Coronary artery (tissue), 2 donors: ENCODE results near the gene MNX1.
A peak's percentile ranks its signal among the peaks of the same experiment; 100 is the strongest.

Experiments used
- DNase-seq: peaks from one replicate; pipeline ENCODE4 v3.0.0-alpha.2; 2017; ENCODE audit warnings: low spot score
- H3K27ac ChIP-seq, 2 donors: fragments of 200-600 bp; sonication (generic); one replicate each; pipeline ENCODE4 v1.5.1; 2016 to 2019
- H3K4me3 ChIP-seq: fragments of 200-600 bp; sonication (generic); 2 replicates; pipeline ENCODE4 v1.5.1; 2016; ENCODE audit warnings: mild to moderate bottlenecking, moderate library complexity
- TF ChIP-seq, protein P1 (sequence below): fragments of 200-600 bp; sonication (generic); IDR thresholded peaks from one replicate; pipeline ENCODE4 v1.5.1; 2019; ENCODE audit warnings: antibody characterized with exemption

Gene MNX1

DNA sequence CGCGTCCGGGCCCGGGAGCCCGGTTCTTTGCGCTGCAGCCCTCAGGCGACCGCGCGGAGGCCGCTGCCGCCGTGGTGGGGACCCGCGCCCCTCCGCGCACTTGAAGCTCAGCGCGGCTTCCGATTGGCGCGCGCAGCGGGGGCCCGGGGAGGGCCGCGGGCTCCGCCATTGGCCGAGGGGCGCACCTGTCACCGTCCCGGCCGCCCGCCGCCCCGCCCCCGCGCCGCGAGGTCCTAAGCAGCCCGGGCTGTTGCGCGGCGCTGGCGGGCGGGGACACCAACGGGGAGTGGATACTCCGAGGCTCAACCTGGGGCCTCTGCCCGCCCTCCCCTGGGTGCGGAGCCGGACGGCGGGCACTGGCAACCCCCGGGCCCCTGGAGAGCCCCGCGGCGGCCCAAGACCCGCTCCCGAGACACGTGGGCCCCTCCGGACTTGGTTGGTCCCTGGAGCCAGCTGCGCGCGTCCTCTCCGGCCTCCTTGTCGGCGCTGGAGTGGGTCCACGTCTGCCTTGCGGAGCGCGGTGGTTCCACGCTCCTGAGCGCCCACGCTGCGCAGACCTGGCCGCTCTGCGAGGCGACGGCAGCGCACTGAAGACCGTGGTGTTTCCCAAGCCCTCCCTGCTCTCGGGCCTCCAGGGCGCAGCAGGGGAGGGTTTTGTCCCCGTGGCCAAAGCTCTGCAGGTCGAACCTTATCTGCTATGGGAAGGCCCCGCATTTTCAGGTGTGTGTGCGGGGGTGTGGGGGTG lies at the start of gene MNX1:
Gene MNX1 (minus strand): TSS at position 76 of the 745 bp plus-strand sequence. CDS start 313 bp downstream, outside the sequence.
- TF ChIP-seq, protein P1, sequence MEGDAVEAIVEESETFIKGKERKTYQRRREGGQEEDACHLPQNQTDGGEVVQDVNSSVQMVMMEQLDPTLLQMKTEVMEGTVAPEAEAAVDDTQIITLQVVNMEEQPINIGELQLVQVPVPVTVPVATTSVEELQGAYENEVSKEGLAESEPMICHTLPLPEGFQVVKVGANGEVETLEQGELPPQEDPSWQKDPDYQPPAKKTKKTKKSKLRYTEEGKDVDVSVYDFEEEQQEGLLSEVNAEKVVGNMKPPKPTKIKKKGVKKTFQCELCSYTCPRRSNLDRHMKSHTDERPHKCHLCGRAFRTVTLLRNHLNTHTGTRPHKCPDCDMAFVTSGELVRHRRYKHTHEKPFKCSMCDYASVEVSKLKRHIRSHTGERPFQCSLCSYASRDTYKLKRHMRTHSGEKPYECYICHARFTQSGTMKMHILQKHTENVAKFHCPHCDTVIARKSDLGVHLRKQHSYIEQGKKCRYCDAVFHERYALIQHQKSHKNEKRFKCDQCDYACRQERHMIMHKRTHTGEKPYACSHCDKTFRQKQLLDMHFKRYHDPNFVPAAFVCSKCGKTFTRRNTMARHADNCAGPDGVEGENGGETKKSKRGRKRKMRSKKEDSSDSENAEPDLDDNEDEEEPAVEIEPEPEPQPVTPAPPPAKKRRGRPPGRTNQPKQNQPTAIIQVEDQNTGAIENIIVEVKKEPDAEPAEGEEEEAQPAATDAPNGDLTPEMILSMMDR: no peak
- Histone ChIP-seq H3K27ac (no peak within 1 kb of the TSS), H3K4me3 (peak within 1 kb of the TSS; percentile 68)
- DNase-seq: no peak

DNA sequence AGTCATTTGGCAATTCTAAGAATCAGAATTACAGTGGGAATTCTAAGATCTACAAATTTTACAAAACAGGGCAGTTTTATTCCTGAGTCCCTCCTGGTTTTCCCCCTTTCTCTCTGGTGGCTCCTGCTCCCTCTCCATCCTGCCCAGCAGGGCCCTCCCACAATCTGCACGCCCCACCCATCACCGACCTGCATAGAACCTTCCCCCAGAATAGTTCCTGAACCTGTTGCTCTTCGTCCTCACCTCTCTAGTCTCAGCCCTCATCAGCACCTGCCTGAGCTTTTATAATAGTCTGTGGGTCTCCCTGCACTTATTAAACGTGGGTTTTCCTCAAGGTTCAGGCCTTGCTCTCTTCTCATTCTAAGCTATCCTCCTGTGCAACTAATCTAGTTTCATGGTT lies 49.1 kb upstream of the MNX1 start:
- Histone ChIP-seq H3K4me3 (no peak overlapping the region), H3K27ac (no peak overlapping the region)

DNA sequence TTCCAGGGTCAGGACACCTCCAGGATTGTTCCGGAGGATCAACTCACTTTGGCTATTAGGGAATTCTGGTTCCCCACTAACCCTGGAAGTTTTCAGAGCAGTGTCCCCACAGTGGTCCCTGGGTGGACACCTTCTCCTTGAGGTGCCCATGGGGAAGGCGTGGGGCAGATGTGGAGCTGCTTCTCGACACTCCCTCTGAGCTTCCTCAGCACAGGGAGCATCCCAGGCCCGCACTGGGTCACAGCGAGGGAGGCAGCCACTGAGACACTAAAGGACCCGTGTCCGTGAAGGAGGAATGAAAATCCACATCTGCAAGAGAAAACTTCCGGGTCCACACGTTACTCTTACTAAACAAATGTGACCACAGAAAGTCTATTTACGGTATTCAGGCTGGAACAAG lies 48.2 kb upstream of the MNX1 start:
- Histone ChIP-seq H3K4me3 (no peak overlapping the region), H3K27ac (no peak overlapping the region)
- no peak for DNase-seq
- TF ChIP-seq, protein P1: no peak

More for the DNA sequence above, 49.1 kb upstream of the MNX1 start:
- no peak for DNase-seq
- TF ChIP-seq, protein P1: no peak

DNA sequence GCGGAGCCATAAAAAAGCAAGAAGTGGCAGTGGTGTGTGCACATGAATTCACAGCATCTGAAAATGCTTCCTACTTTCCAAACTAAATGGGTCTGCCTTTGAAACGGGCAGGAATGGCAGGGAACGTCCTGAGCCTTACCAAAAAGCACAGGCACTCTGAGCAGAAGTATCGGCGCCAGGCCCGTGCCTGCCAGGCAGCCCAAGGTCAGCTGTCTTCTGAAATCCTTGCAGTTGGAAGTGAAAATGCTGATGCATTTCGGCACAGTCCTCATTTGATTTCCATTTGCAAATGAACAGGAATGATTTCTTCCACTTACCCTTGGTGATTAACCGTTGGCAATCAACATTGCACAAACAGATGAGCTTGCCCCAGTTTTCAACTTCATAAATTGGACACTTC lies 47.6 kb upstream of the MNX1 start:
- no peak for DNase-seq
- H3K4me3 ChIP-seq: no peak overlapping the region
- H3K27ac ChIP-seq: no peak overlapping the region
- TF ChIP-seq, protein P1: no peak

DNA sequence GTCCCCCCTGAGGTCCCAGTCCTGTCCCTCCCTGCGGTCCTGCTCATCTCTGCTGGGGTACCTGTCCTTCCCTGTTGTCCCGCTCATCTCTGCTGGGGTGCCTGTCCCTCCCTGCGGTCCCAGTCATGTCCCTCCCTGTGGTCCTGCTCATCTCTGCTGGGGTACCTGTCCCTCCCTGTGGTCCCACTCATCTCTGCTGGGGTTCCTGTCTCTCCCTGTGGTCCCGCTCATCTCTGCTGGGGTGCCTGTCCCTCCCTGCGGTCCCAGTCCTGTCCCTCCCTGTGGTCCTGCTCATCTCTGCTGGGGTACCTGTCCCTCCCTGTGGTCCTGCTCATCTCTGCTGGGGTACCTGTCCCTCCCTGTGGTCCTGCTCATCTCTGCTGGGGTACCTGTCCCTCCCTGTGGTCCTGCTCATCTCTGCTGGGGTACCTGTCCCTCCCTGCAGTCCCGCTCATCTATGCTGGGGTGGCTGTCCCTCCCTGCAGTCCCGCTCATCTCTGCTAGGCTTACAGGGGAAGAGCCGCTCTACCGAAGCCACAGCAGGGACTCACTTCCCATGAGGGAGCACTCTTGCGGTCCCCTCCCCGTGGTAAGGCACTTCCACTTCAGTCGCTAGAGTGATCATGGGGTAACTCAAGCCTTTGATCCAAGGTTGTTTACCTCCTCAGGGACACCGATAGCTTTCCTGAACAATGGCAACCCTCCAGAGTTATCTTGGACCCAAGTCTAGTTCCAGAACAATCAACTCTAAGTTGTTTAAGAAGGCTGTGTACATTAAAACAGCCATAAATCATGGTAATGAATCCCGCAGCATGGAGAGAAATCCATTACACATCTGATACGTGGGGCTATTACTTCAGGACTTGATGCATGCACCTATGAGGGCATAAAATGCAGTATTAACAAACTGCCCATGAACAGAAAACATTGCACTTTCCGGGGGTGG lies 46.8 kb upstream of the MNX1 start:
- H3K27ac ChIP-seq: no peak overlapping the region
- TF ChIP-seq, protein P1: no peak
- DNase-seq: no peak
- no peak overlapping the region for H3K4me3 ChIP-seq

DNA sequence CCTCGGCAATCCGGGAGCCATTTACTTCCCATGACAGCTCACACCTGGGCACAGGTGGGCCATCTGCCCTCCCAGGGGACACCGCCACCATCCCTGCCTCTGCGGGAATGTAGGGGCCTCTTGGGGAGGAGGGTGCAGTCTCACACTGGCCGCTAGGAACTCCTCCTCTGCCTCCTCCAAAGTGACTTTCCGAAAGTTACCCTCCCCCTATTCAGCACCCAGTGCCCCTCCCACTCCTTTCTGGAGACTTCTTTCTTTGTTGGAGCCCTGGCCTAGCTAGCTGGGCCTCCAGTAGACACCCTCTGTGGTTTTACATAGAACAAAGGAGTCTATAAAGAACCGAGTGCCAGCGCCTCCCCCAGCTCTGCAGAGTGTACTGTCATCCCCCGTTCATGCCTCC lies 45.8 kb upstream of the MNX1 start:
- TF ChIP-seq, protein P1: no peak
- DNase-seq: no peak
- no peak overlapping the region for H3K27ac ChIP-seq
- no peak overlapping the region for H3K4me3 ChIP-seq
